ENCODE measurements around the gene THAP7. TPM values are rescaled to one million over a fixed set of nuclear protein-coding genes. Genes with fewer than 3 reads are reported as not detected.

The THAP7 gene
- polyA plus RNA-seq, 4 donors, result 16.0 to 28.9 (median 22.5) TPM

DNA sequence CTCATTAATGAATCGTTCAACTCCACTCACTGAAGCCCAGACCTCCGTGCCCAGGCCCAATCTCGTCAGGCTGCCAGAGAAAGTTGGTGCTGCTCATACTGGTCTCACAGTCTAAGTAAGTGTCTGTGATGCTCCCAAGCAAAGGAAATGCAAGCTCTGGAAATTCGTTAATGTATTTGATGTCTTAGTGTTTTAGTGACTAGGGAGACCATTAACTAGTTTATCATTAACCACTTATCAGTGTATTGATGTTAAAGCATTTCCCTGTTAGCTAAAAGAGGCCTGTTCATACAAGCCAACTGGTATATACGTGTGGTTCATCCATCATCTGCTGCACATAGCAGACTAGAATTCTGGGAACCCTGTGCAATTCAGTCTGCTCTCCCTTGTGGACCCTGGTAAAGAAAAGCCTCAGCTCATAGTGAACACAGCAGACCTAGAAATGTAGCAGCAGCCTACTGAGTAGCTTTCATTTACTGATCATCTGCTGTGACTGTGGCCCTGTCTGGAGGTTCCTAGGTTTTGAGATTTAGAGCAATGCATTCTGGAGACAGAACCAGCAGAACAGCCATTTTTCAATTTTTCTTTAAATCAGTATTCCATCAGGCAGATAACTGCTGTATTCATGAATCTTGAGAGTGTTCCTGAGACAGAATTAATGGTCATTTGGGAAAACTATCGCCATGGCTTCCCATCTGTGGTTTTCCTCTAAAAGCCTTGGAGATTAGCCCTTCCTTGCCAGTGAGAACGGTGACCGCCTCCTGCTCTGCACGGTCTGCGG lies 50.6 kb downstream of the THAP7 start:
- no peak for DNase-seq (ENCODE audit: low read depth in 4 of 4, low spot score in 2 of 4)

DNA sequence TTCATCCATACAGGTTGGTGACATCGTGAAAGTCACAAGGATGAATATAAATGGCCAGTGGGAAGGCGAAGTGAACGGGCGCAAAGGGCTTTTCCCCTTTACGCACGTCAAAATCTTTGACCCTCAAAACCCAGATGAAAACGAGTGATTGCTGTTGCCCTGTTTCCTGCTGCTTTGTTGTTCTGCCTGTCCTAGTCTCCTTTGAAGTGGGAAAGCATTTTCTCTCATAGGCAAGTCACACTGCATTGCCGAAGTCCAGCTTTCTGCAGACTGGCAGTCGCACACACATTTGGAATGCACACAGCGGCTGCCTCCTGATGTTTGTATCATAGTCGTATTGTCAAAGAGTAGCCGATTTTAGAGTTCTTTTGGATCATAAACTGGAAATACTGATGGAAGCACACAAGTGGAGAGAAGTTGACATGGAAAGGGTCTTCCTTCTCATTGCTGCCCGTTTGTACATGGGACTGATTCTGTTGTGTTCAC lies 52.2 kb downstream of the THAP7 start:
- DNase-seq (ENCODE audit: low read depth in 4 of 4, low spot score in 2 of 4), result no peak

Other genes starting within 250 kb of the THAP7 start
- gene SERPIND1, start 228.0 kb downstream of the THAP7 start, polyA plus RNA-seq (ENCODE audit: insufficient read length in 4 of 4), result 1 to 10 TPM; 2.2 to 7.4 (median 3.1) TPM
- 100 to 1,000 TPM in 1 of 4 donors, 10 to 100 TPM in 3; 54.2 to 105 (median 77.0) TPM for gene PI4KA, start 143.3 kb downstream of the THAP7 start, polyA plus RNA-seq (ENCODE audit: insufficient read length in 4 of 4)
- gene SNAP29, start 143.1 kb downstream of the THAP7 start, polyA plus RNA-seq (ENCODE audit: insufficient read length in 4 of 4), result 10 to 100 TPM; 30.1 to 33.8 (median 30.4) TPM
- 10 to 100 TPM; 57.0 to 66.0 (median 61.4) TPM for gene CRKL, start 84.7 kb downstream of the THAP7 start, polyA plus RNA-seq (ENCODE audit: insufficient read length in 4 of 4)
- gene AIFM3, start 34.9 kb downstream of the THAP7 start, polyA plus RNA-seq (ENCODE audit: insufficient read length in 4 of 4), result 1 to 10 TPM in 1 of 4 donors, under 1 TPM in 3; 0.54 to 1.3 (median 0.85) TPM
- gene LZTR1, start 19.8 kb downstream of the THAP7 start, polyA plus RNA-seq (ENCODE audit: insufficient read length in 4 of 4), result 10 to 100 TPM; 36.7 to 71.0 (median 54.6) TPM
- gene P2RX6, start 13.0 kb upstream of the THAP7 start, polyA plus RNA-seq (ENCODE audit: insufficient read length in 4 of 4), result 1 to 10 TPM in 3 of 4 donors, under 1 TPM in 1; 0.92 to 2.3 (median 1.8) TPM
- 1 to 10 TPM in 3 of 4 donors, under 1 TPM in 1; 0.99 to 1.8 (median 1.5) TPM for gene SLC7A4, start 30.4 kb upstream of the THAP7 start, polyA plus RNA-seq (ENCODE audit: insufficient read length in 4 of 4)
- gene LRRC74B, start 43.8 kb upstream of the THAP7 start, polyA plus RNA-seq (ENCODE audit: insufficient read length in 4 of 4), result under 1 TPM; 0.16 to 0.30 (median 0.19) TPM